Progenitor cell of endocrine pancreas (in vitro differentiated cells): Measurements from ENCODE around the gene COQ4. TPM values are rescaled to one million over a fixed set of nuclear protein-coding genes. Genes with fewer than 3 reads are reported as not detected.

Experiments
- DNase-seq: peaks from one replicate; pipeline ENCODE4 v3.0.0; 2021; ENCODE audit warnings: low spot score; ENCODE audit not compliant: unreplicated experiment
- H3K27ac Mint-ChIP-seq: 2 replicates; pipeline ENCODE4 v1.8.0; 2021; ENCODE audit warnings: mild to moderate bottlenecking, moderate library complexity, mixed read lengths
- H3K27me3 Mint-ChIP-seq: 2 replicates; pipeline ENCODE4 v1.8.0; 2021; ENCODE audit warnings: mixed read lengths
- H3K36me3 Mint-ChIP-seq: 2 replicates; pipeline ENCODE4 v1.8.0; 2022; ENCODE audit warnings: mixed read lengths; ENCODE audit not compliant: insufficient read depth
- H3K4me1 Mint-ChIP-seq: 2 replicates; pipeline ENCODE4 v1.8.0; 2021; ENCODE audit warnings: low read depth, mixed read lengths
- H3K4me3 Mint-ChIP-seq: 2 replicates; pipeline ENCODE4 v1.8.0; 2021; ENCODE audit warnings: low read depth, mild to moderate bottlenecking, moderate library complexity, mixed read lengths
- H3K9me3 Mint-ChIP-seq: 2 replicates; pipeline ENCODE4 v1.8.0; 2021; ENCODE audit warnings: low read depth, mixed read lengths
- CTCF ChIP-seq: fragments of 200-600 bp; sonication (generic); IDR thresholded peaks from one replicate; pipeline ENCODE4 v1.5.0; 2021; ENCODE audit warnings: antibody characterized with exemption, mild to moderate bottlenecking; ENCODE audit not compliant: unreplicated experiment
- total RNA-seq: library from RNA; stranded (reverse); gene quantifications from 2 replicates; pipeline ENCODE4 v1.2.1, GENCODE V29; 2021

Gene COQ4
- total RNA-seq, 1 donor from 2014 or later: 64.5 TPM

DNA sequence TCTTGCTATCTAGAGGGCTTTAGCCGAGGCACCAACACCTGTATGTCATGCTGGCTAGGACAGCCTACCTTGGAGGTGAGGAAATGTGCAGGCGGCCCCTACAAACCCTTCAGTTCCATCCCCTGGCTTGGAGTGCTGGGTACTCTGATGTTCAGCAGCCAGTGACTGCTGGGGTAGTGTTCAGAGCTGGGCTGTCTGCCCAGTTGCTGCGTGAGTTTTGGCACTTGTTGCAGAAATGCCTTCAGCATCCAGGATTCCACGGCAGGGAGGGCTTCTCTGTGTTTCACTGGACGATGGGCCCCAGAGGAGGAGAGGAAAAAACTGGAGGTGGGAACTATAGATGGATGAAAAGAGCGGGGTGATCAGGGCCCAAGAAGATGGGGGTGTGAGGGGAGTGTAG, 36.2 kb upstream of the COQ4 start:
- TF ChIP-seq CTCF: no peak
- no peaks in the 10 kb centered on the region for H3K36me3 Mint-ChIP-seq
- H3K27ac Mint-ChIP-seq: no peak overlapping the region
- DNase-seq: no peak
- no peaks in the 10 kb centered on the region for H3K4me1 Mint-ChIP-seq
- H3K4me3 Mint-ChIP-seq: no peak overlapping the region
- H3K9me3 Mint-ChIP-seq: no peaks in the 10 kb centered on the region
- no peaks in the 10 kb centered on the region for H3K27me3 Mint-ChIP-seq

DNA sequence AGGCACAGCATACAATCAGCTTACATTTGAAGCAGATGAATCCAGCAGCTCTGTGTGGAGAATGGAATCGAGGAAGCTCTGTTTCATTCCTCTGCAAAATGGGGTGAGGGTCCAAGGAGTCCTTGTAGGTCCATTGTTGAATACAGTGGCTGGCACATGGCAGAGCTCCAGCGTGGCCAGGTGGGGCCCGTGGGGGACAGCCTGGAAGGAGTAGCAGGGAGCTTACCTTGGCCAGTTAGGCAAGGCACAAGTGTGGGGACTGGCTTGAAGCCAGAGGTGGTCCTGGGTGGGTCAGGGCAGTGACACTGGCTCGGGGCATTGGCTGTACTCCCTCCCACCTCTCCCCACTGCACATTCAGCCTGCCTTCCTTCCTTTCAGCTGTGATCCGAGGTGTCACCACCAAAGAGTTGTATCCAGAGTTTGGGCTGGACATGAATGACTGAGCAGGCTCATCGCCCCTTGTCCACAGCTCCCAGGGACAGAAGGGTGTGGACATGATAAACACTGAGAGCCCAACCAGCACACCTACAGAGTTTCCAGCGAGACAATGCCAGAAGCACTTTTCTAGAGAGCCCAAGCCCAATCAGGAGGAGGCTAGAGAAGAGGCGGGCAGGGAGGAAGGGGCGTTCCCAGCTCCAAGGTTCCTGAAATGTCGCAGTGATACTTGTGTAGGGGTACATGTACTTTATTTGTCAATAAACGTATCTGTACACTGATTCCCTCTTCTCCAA, 34.2 kb upstream of the COQ4 start:
- H3K4me1 Mint-ChIP-seq: no peaks in the 10 kb centered on the region
- no peak overlapping the region for H3K4me3 Mint-ChIP-seq
- no peak for DNase-seq
- no peaks in the 10 kb centered on the region for H3K9me3 Mint-ChIP-seq
- H3K27me3 Mint-ChIP-seq: no peaks in the 10 kb centered on the region
- H3K27ac Mint-ChIP-seq: no peak overlapping the region
- TF ChIP-seq CTCF: no peak
- H3K36me3 Mint-ChIP-seq: no peaks in the 10 kb centered on the region

DNA sequence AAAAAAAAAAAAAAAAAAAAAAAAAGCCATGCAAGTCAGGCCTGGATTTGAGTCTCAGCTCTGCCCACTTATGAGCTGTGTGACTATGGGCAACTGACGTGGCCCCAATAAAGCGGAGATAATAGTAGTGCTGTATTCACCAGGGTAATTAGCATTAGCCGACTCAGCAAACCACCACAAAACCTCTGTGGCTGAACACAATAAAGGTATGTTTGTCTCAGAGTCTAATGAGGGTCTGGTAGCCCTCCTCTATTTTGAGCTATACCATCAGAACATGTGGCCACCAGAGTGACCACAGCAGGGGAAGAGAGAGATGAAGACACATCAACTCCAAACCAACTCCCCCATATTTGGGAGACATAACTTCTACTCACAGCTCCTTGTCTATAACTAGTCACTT, 30.6 kb upstream of the COQ4 start:
- Mint-ChIP-seq H3K4me1 (no peaks in the 10 kb centered on the region), H3K4me3 (no peak overlapping the region), H3K36me3 (no peaks in the 10 kb centered on the region), H3K9me3 (no peaks in the 10 kb centered on the region), H3K27me3 (no peaks in the 10 kb centered on the region), H3K27ac (no peak overlapping the region)
- no peak for DNase-seq
- no peak for TF ChIP-seq CTCF

- DNase-seq: no peak
- no peaks in the 10 kb centered on the region for H3K4me1 Mint-ChIP-seq
- H3K9me3 Mint-ChIP-seq: no peaks in the 10 kb centered on the region
- no peak for TF ChIP-seq CTCF
- no peak overlapping the region for H3K4me3 Mint-ChIP-seq
- H3K27me3 Mint-ChIP-seq: no peaks in the 10 kb centered on the region
- H3K36me3 Mint-ChIP-seq: no peaks in the 10 kb centered on the region
- no peak overlapping the region for H3K27ac Mint-ChIP-seq
Measured at GRCh38 chr9:128293091-128293490, 29.5 kb upstream of the COQ4 start.

- Mint-ChIP-seq H3K36me3 (no peaks in the 10 kb centered on the region), H3K4me1 (no peaks in the 10 kb centered on the region), H3K9me3 (no peaks in the 10 kb centered on the region), H3K27me3 (no peaks in the 10 kb centered on the region), H3K27ac (peak overlapping the region; percentile 71), H3K4me3 (no peak overlapping the region)
- no peak for TF ChIP-seq CTCF
- DNase-seq: no peak
Measured at GRCh38 chr9:128294142-128294541, 28.5 kb upstream of the COQ4 start.
